Activated effector memory CD4-positive, alpha-beta T cell treated with anti-CD3 and anti-CD28 coated beads, Interleukin-2, amount 50 U/mL, for 16 hours (primary cell): ENCODE measurements around the gene DDB1.

Experiments used
- DNase-seq: peaks from one replicate; pipeline ENCODE4 v3.0.0-alpha.2; 2020

Gene DDB1

GRCh38 chr11:61334434-61335354, 1.8 kb upstream of the DDB1 start:
- DNase-seq = peak; percentile 59

DNA sequence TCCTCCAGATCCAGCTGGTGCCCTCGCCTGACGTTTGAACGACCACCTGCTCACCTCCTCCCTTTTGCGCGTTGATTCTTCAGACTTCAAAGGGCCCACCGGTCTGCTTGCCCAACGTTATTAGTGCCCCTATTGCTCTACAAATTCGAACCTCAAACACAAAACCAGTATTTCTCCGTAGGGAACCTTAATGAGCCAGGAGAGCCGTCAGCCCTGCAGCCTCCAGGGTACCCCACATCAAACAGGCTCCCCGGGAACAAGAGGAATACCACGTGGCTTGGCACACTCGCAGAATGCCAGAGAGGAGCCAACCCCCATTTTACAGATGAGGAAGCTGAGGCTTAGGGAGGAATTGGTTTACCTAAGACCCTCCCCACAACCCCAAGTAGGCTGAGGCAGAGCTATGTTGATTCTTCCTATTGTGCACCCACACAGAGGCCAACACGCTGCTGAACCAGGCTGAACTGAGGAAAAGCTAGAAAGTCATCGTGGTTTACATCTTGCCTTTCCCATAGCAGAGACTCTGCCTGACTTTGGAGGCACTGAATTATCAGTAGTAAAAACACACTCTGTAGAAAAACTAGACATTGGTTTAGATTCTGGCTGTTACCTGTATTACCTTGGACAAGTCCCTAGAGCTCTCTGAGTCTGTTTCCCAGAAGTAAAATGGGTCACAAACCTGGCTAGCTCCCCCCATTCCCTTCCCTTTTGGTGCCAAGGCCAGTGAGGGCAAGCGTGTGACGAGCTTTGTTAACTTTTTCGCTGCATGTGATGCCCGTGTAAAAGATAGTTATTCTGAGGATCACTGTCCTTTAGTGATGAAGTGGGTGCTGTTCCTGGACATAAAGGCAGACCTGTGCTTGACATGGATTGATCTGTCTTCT, 887 bp upstream of the DDB1 start:
- DNase-seq = no peak

- no peak for DNase-seq
Measured at GRCh38 chr11:61332281-61332796, 566 bp downstream of the DDB1 start.

DNA sequence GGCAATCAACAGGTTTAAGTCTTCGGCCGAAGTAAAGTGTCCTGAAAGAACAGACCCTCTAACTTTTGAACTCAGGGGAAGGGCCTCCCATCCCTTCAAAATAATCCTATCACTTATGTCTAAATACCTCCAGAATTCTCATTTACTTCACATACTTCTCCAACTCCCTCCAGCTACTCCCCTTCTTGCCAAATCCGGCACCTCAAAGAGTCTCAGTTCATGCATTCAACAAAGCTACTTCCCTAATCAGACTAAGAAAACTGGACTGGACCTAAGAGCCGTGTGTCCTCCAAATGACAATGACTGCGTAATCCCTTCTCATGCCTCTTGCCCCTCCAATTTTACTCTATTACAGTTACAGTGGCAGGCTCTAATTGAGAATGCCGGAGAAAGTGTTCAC, 1.3 kb downstream of the DDB1 start:
- DNase-seq = no peak

- no peak for DNase-seq
Measured at GRCh38 chr11:61329871-61330270, 3.0 kb downstream of the DDB1 start.

DNA sequence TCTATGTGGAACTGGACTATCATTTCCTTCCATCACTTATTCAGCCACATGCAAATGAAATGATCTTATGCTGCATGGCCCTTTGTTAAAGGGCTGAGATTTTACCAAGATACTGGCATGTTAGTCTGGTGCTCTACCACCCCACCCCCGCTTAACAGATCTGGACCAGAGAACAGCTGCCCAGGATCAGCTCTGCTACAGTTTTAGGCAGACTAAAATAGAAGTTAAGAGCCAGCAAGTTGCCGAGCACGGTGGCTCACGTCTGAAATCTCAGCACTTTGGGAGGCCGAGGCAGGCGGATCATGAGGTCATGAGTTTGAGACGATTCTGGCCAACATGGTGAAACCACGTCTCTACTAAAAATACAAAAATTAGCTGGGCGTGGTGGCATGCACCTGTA, 4.6 kb downstream of the DDB1 start:
- no peak for DNase-seq

DNA sequence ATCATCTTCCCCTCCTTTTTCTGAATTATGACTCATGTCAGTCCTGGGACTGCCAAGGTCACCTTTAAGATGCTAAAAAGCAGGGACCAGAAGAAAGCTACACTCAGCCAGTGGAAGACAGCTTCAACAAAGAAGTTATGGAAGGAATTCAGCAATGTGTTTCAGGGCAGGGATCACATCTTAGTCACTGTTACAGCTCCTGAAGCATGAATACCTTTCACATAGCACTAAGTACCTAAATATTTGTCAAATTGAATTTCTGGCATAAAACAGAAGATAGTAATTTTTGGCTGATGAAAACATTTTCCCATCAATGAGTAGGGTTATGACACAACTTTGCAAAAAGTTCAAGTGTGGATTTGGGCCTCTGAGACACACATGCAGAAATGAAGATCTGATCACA, 5.2 kb downstream of the DDB1 start:
- DNase-seq = no peak

DNA sequence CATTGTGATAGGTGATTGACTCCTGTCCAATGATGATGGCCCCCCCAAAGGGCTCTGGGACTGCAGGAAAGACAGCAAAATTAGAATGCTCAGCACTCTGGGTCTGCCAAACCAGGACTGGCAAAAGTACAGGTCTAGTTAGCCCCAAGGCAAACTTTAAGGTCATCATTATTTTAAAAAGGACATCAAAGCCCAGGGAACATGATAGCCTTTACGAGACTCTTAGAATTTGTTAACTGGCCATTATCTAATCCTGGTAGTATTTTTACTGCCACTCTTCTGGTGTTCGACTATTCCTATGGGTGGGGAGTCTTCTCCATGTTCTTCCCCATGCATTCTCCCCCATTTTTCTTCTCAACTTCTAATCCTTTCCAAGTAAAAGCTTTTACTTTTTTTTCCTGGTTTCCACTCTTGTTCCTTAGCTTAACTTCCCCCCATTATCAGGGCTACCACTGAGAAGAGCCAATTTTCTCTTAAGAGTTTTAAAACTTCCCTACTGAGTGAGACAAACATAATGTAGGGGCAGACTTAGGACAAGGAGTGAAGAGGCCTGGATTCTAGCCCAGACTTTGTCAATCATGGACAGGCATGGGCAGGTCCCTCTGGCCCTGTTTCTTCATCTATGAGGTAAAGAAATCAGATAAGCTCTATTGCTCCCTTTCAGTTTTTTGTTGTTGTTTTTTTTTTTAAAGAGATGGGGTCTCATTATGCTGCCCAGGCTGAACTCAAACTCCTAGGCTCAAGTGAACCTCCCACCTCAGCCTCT, 7.1 kb downstream of the DDB1 start:
- no peak for DNase-seq

GRCh38 chr11:61315260-61315659, 17.6 kb downstream of the DDB1 start:
- DNase-seq = no peak

DNA sequence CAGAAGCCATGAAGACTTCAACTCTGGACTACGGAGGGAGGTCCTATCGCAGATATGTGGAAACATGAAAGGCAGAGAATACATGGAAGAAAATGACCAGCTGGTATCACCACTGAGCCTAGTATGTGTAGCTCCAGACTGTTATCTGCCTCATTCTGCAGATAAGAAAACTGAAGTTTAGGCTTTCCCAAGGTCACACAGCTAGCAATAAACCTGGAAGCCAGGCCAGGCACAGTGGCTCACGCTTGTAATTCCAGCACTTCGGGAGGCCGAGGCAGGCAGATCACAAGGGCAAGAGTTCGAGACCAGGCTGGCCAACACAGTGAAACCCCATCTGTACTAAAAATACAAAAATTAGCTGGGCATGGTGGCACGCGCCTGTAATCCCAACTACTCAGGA, 22.2 kb downstream of the DDB1 start:
- no peak for DNase-seq

- DNase-seq = no peak
Measured at GRCh38 chr11:61309739-61310138, 23.2 kb downstream of the DDB1 start.

GRCh38 chr11:61309141-61309540, 23.8 kb downstream of the DDB1 start:
- no peak for DNase-seq

DNA sequence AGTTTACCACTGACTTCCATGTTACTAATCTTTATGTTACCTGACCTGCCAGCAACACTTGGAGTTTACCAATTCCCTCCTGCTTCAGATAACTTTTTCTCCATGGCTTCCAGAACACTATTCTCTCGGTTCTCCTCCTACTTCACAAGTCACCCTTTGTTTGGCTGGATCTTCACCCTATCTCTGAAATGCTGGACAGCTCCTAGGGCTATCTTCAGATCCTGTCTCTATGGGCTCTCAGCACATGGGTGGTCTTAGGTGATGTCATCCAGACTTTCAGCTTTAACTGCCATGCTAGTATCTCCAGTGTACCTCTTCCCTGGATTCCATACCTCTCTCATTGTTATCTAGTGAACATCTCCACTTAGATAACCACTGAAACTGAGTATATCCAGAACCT, 25.6 kb downstream of the DDB1 start:
- DNase-seq = no peak

DNA sequence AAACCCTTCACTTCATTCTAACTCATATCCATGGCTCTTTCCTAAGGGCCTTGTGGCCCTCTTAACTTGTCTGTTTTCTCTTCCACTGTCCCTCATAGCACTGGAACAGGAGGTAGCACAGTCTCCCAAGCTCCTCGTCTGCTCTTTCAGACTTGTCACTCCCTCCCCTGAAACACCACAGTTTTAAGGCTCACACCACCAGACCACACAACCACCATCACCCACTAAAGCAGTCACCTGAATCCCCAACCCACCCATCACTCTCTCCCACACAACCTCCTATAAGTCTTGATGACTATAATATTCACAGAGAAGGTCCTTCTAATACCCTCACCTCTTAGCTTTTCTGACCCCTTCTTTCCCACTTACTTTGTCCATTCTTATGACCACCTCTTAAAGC, 26.7 kb downstream of the DDB1 start:
- no peak for DNase-seq

DNA sequence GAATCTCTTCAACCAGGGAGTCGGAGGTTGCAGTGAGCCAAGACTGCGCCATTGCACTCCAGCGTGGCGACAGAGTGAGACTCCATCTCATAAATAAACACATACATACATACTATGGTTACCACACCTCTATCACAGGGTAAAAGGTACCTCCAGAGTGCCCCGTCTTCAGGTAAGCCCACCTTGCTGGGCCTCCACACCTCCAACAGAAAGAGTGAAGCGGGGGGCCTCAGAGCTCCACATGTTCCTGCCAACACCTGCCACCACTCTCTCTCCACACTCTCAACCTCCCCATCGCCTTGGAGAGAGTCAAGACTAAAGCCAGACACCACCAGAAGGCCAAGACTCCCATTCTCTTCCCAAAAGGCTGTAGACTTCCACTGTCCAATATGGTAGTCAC, 27.5 kb downstream of the DDB1 start:
- DNase-seq = no peak

GRCh38 chr11:61303725-61304124, 29.2 kb downstream of the DDB1 start:
- no peak for DNase-seq

DNA sequence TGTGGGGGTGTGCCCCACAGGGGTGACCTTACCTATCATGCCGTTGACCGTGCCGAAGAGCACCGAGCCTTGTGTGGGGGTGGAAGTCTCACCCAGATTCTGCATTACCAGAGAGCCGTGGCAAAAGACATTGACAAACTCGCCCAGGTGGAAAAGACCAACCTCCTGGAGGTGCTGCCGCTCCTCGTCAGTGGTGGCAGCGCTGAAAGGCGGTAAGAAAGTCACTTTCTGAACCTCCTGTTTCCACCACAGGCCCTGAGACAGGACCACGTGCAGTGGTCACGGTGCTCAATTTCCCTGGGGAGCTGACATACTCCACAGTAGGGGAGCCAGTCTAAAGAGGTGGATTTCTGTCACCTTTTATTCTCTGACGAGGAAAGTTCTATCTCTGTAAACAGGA, 30.4 kb downstream of the DDB1 start:
- DNase-seq = no peak

DNA sequence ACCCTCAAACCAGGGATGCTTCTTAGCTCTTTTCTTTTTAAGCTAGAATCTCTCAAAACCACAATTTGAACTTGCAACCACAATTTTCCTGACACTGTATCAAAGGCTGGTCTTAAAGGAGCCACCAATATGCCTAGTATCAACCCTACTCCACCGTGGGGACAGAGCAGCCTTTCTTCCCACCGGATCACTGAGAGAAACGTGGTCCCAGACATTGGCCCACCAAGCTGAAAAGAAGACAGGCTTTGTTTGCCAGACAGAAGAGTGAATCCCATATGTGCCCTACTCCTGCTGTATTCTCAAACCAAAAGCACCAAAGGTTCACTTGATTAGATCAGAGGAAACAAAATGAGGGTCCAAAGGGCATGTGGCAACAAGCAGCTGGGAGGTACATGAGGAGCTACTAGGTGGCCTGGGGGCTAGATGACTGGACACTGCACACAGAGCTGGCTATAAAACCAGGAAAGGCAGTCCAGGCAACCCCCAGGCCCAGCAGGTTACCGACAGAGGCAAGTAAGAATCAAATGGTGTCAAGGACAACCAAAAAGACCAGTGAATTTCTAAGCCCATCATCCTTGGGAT, 34.2 kb downstream of the DDB1 start:
- no peak for DNase-seq

DNA sequence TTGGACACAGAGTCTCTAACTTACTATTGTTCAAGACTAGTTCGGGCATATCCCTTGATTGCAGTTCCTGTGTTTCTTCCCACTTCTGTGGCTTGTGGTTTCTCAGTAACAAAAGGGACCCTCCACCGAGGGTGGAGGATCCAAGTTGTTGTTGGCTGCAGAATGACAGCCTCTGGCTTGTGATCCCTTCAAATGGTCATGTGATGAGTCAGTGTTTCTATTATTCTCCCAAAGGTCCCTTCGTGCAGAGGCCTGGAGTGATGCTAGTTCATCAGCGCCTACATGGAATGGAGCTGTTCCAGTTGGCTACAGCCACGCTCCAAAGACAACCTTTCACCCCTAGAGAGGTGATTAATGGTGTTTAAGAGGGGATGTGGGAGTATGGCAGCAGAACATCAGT, 35.2 kb downstream of the DDB1 start:
- no peak for DNase-seq

GRCh38 chr11:61297341-61297740, 35.6 kb downstream of the DDB1 start:
- no peak for DNase-seq

DNA sequence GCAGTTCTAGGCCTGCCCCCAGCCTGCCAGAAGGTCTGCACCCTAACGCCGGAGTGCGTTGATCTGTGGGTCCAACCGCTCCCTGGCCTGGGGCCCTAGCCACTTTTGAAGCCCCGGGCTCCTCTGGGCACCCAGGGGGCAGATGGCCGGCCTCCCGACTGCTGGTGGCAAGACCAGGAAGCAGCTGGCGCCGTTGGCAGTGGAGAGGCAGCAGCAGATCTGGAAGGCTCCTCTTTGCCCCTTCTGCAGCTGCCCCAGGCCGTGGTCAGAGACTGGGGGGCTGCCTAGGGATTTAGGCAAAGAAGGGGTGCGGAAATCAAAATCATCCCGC, 37.3 kb downstream of the DDB1 start:
- no peak for DNase-seq

GRCh38 chr11:61294717-61295595, 37.9 kb downstream of the DDB1 start, which contains the start of gene VWCE:
TSS of gene VWCE (minus strand) at chr11:61295316. CDS start at chr11:61295037, 279 bp downstream.
- peak; percentile 84 for DNase-seq
